K562 (cell line): ENCODE results near the gene CDCP1. TPM values are rescaled to one million over a fixed set of nuclear protein-coding genes. Genes with fewer than 3 reads are reported as not detected.

Experiments used
- ATF2 ChIP-seq: sonication (generic); formaldehyde crosslinking; IDR thresholded peaks from 2 replicates; pipeline ENCODE4 v1.8.1; 2022; ENCODE audit warnings: missing genetic modification reagents
- CHCHD3 ChIP-seq: fragments of 250-450 bp; sonication (Bioruptor Pico); IDR thresholded peaks from 2 replicates; pipeline ENCODE4 v2.1.2; 2022; ENCODE audit warnings: mild to moderate bottlenecking
- CXXC5 ChIP-seq: fragments of 250-450 bp; sonication (Bioruptor Pico); IDR thresholded peaks from 2 replicates; pipeline ENCODE4 v1.8.0; 2022; ENCODE audit warnings: inconsistent platforms, mild to moderate bottlenecking, moderate library complexity
- DDX20 ChIP-seq: fragments of 450-650 bp; IDR thresholded peaks from 2 replicates; pipeline ENCODE4 v1.6.1; 2016; ENCODE audit warnings: missing genetic modification characterization, low read depth, mild to moderate bottlenecking, missing compliant biosample characterization, moderate library complexity
- E2F5 ChIP-seq: sonication (generic); formaldehyde crosslinking; IDR thresholded peaks from 2 replicates; pipeline ENCODE4 v1.8.0; 2022; ENCODE audit warnings: mild to moderate bottlenecking, missing genetic modification reagents
- ESRRB ChIP-seq: fragments of 250-450 bp; sonication (Bioruptor Pico); IDR thresholded peaks from 2 replicates; pipeline ENCODE4 v1.5.0; 2020; ENCODE audit warnings: mild to moderate bottlenecking, moderate library complexity, borderline replicate concordance
- FOSL1 ChIP-seq: fragments of 200-800 bp; sonication (Bioruptor generic); conservative IDR thresholded peaks from 2 replicates; pipeline ENCODE4 v1.6.1; 2016; ENCODE audit warnings: missing genetic modification characterization, missing compliant biosample characterization
- FOXJ2 ChIP-seq: fragments of 200-800 bp; sonication (Bioruptor generic); IDR thresholded peaks from 2 replicates; pipeline ENCODE4 v1.6.1; 2016; ENCODE audit warnings: missing genetic modification characterization, missing compliant biosample characterization
- GABPB2 ChIP-seq: fragments of 250-450 bp; sonication (Bioruptor Pico); conservative IDR thresholded peaks from 2 replicates; pipeline ENCODE4 v1.5.1; 2021; ENCODE audit warnings: mild to moderate bottlenecking
- HDAC1 ChIP-seq, 2 experiments: fragments of 450-650 bp; IDR thresholded peaks; 2 replicates each; pipeline ENCODE4 v1.6.1; 2016 to 2017; ENCODE audit warnings: inconsistent platforms in 1 of 2, mild to moderate bottlenecking in 1 of 2, moderate library complexity in 1 of 2
- HDGF ChIP-seq: fragments of 450-650 bp; IDR thresholded peaks from 2 replicates; pipeline ENCODE4 v1.6.1; 2016
- LARP7 ChIP-seq: fragments of 450-650 bp; IDR thresholded peaks from 2 replicates; pipeline ENCODE4 v1.6.1; 2016
- MCM3 ChIP-seq: fragments of 450-650 bp; IDR thresholded peaks from 2 replicates; pipeline ENCODE4 v1.6.1; 2016
- MYC ChIP-seq, 2 experiments: fragments of 250-450 bp in 1 of 2; sonication (Bioruptor Pico) in 1 of 2; IDR thresholded peaks; 2 replicates each; pipeline versions ENCODE4 v1.5.1 to v1.6.1; 2012 to 2021; ENCODE audit warnings: low read depth in 2 of 2, borderline replicate concordance in 1 of 2, improper control_type of control experiment in 1 of 2, low read length in 1 of 2, mild to moderate bottlenecking in 1 of 2, moderate library complexity in 1 of 2
- NCOA2 ChIP-seq, 2 experiments: fragments of 450-650 bp; IDR thresholded peaks; 2 replicates each; pipeline ENCODE4 v1.6.1; 2018; ENCODE audit warnings: mild to moderate bottlenecking in 2 of 2, moderate library complexity in 1 of 2; ENCODE audit not compliant: partially characterized antibody in 2 of 2
- NFXL1 ChIP-seq: fragments of 450-650 bp; formaldehyde crosslinking; IDR thresholded peaks from 2 replicates; pipeline ENCODE4 v1.4.0; 2021; ENCODE audit warnings: mild to moderate bottlenecking
- PCBP2 ChIP-seq: fragments of 200-400 bp; formaldehyde crosslinking; IDR thresholded peaks from 2 replicates; pipeline ENCODE4 v1.6.1; 2018; ENCODE audit warnings: low read length, low read depth, mild to moderate bottlenecking, moderate library complexity; ENCODE audit not compliant: poor library complexity, severe bottlenecking
- SIN3A ChIP-seq, 2 experiments: fragments of 150-350 bp in 1 of 2; IDR thresholded peaks; 2 replicates each; pipeline ENCODE4 v1.6.1; 2011 to 2016; ENCODE audit warnings: borderline replicate concordance in 2 of 2, low read depth in 2 of 2, low read length in 2 of 2, mild to moderate bottlenecking in 2 of 2, moderate library complexity in 2 of 2; ENCODE audit not compliant: control insufficient read depth in 1 of 2
- U2AF1 ChIP-seq: fragments of 200-400 bp; formaldehyde crosslinking; optimal IDR thresholded peaks from 2 replicates; pipeline ENCODE3; 2017; ENCODE audit warnings: mild to moderate bottlenecking, low read depth, low read length, moderate library complexity
- ZBTB1 ChIP-seq: sonication (generic); formaldehyde crosslinking; IDR thresholded peaks from 2 replicates; pipeline ENCODE4 v1.8.1; 2023; ENCODE audit warnings: missing genetic modification reagents, low read depth, mild to moderate bottlenecking, borderline replicate concordance
- ZFP30 ChIP-seq: fragments of 250-450 bp; sonication (Bioruptor Pico); IDR thresholded peaks from 2 replicates; pipeline ENCODE4 v1.8.0; 2022; ENCODE audit warnings: moderate library complexity, mild to moderate bottlenecking, inconsistent platforms, borderline replicate concordance
- ZNF134 ChIP-seq: fragments of 250-450 bp; sonication (Bioruptor Pico); conservative IDR thresholded peaks from 2 replicates; pipeline ENCODE4 v1.4.0; 2020
- ZNF3 ChIP-seq: fragments of 250-450 bp; sonication (Bioruptor Pico); IDR thresholded peaks from 2 replicates; pipeline ENCODE4 v1.5.0; 2021; ENCODE audit warnings: mild to moderate bottlenecking, moderate library complexity
- ZNF354B ChIP-seq: fragments of 250-450 bp; sonication (Bioruptor Pico); IDR thresholded peaks from 2 replicates; pipeline ENCODE4 v1.4.0; 2020
- ZNF444 ChIP-seq: fragments of 250-450 bp; sonication (Bioruptor Pico); IDR thresholded peaks from 2 replicates; pipeline ENCODE4 v1.4.0; 2020; ENCODE audit warnings: mild to moderate bottlenecking, moderate library complexity
- polyA plus RNA-seq, 8 experiments: library from polyadenylated mRNA; depleted of rRNA in 4 of 8; stranded (reverse) in 5 of 8; unstranded in 3 of 8; fragments of >200 nt; fragmentation: Nextera tagmentation in 2 of 8; fragmentation: Illumina TruSeq in 1 of 8; extraction: Ambion mirVana in 2 of 8; extraction: Trizol in 1 of 8; gene quantifications; 2 replicates each; pipeline versions ENCODE4 v1.2.1 to v1.2.3, GENCODE V29; 2011 to 2014; ENCODE audit warnings: inconsistent platforms in 1 of 8, missing spikeins in 1 of 8
- total RNA-seq, 7 experiments: library from RNA; depleted of rRNA in 6 of 7; stranded (reverse); fragments of >200 nt in 6 of 7; fragmentation: Illumina TruSeq in 2 of 7; extraction: Trizol in 2 of 7; gene quantifications; 2 replicates each; pipeline versions ENCODE4 v1.2.1 to v1.2.3, GENCODE V29; 2011 to 2021; ENCODE audit warnings: low replicate concordance in 1 of 7
- TF ChIP-seq, protein P1 (sequence below): sonication (generic); formaldehyde crosslinking; IDR thresholded peaks from 2 replicates; pipeline ENCODE4 v1.8.0; 2022; ENCODE audit warnings: mild to moderate bottlenecking, missing genetic modification reagents, borderline replicate concordance

CDCP1 gene
- total and polyA plus RNA-seq, 9 of the 15 experiments (the other 6 are each of a cell fraction or from before 2014, with no cell fraction given), result 3.9 to 16.4 (median 5.2) TPM

GRCh38 chr3:45055411-45056143 is 90.6 kb downstream of the CDCP1 start (continued):
- TF ChIP-seq DDX20 (tag) (no peak), ZNF354B (CRISPR knock-in tag) (no peak), NFXL1 (CRISPR knock-in tag) (no peak), ATF2 (no peak), HDGF (no peak), MCM3 (no peak), HDAC1 (IDR thresholded peaks at IDR 0.05) (no peak), FOSL1 (peak; percentile 73), CHCHD3 (CRISPR knock-in tag) (no peak), ZFP30 (CRISPR knock-in tag) (no peak), PCBP2 (no peak), ZNF3 (no peak), ZNF134 (no peak), NCOA2 (IDR thresholded peaks at IDR 0.05; ENCODE audit: partially characterized antibody in 2 of 2) (no peak), U2AF1 (no peak), FOXJ2 (tag) (no peak), ZBTB1 (CRISPR knock-in tag) (no peak), E2F5 (CRISPR knock-in tag) (no peak), ZNF444 (CRISPR knock-in tag) (no peak), CXXC5 (CRISPR knock-in tag) (no peak), MYC (IDR thresholded peaks at IDR 0.05; ENCODE audit: low read depth, low read length) (no peak), MYC (CRISPR knock-in tag; IDR thresholded peaks at IDR 0.05; ENCODE audit: borderline replicate concordance, low read depth) (0 out of 2 replicates have a peak, but pooled peaks have one; percentile 7), LARP7 (no peak), SIN3A (IDR thresholded peaks at IDR 0.05; ENCODE audit: borderline replicate concordance in 2 of 2, control insufficient read depth in 1 of 2, low read depth in 2 of 2, low read length in 2 of 2) (no peak), GABPB2 (CRISPR knock-in tag) (no peak), ESRRB (CRISPR knock-in tag) (no peak)
- TF ChIP-seq, protein P1, sequence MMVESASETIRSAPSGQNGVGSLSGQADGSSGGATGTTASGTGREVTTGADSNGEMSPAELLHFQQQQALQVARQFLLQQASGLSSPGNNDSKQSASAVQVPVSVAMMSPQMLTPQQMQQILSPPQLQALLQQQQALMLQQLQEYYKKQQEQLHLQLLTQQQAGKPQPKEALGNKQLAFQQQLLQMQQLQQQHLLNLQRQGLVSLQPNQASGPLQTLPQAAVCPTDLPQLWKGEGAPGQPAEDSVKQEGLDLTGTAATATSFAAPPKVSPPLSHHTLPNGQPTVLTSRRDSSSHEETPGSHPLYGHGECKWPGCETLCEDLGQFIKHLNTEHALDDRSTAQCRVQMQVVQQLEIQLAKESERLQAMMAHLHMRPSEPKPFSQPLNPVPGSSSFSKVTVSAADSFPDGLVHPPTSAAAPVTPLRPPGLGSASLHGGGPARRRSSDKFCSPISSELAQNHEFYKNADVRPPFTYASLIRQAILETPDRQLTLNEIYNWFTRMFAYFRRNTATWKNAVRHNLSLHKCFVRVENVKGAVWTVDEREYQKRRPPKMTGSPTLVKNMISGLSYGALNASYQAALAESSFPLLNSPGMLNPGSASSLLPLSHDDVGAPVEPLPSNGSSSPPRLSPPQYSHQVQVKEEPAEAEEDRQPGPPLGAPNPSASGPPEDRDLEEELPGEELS (CRISPR knock-in tag), result no peak
